BLaER1 treated with 17β-estradiol and CSF1 and Interleukin-3, amounts not matched to agents 10 nM and 100 nM (cell line): ENCODE results near the gene FADS2.

Experiments used
- H3K27ac ChIP-seq, 11 experiments: shearing (Covaris generic); formaldehyde crosslinking; 2 replicates each; pipeline ENCODE4 v1.8.1; 2022
- H3K27me3 ChIP-seq, 11 experiments: shearing (Covaris generic); formaldehyde crosslinking; 2 replicates each; pipeline ENCODE4 v1.8.1; 2022
- H3K36me3 ChIP-seq, 11 experiments: shearing (Covaris generic); formaldehyde crosslinking; 2 replicates each; pipeline ENCODE4 v1.8.1; 2022
- H3K4me1 ChIP-seq, 10 experiments: shearing (Covaris generic); formaldehyde crosslinking; 2 replicates each; pipeline ENCODE4 v1.8.1; 2022
- H3K4me2 ChIP-seq, 11 experiments: shearing (Covaris generic); formaldehyde crosslinking; 2 replicates each; pipeline ENCODE4 v1.8.1; 2022
- H3K4me3 ChIP-seq, 10 experiments: shearing (Covaris generic); formaldehyde crosslinking; 2 replicates each; pipeline ENCODE4 v1.8.1; 2022
- H3K9ac ChIP-seq, 11 experiments: shearing (Covaris generic); formaldehyde crosslinking; 2 replicates each; pipeline ENCODE4 v1.8.1; 2022
- H3K9me3 ChIP-seq, 11 experiments: shearing (Covaris generic); formaldehyde crosslinking; replicated peaks in 1 of 11; 2 replicates each; pipeline ENCODE4 v1.8.1; 2022
- H4K20me1 ChIP-seq, 11 experiments: shearing (Covaris generic); formaldehyde crosslinking; 2 replicates each; pipeline ENCODE4 v1.8.1; 2022
- Cebpa-rat ChIP-seq, 11 experiments: shearing (Covaris generic); IDR thresholded peaks; 2 replicates each; pipeline ENCODE4 v1.8.1; 2022

FADS2 gene

DNA sequence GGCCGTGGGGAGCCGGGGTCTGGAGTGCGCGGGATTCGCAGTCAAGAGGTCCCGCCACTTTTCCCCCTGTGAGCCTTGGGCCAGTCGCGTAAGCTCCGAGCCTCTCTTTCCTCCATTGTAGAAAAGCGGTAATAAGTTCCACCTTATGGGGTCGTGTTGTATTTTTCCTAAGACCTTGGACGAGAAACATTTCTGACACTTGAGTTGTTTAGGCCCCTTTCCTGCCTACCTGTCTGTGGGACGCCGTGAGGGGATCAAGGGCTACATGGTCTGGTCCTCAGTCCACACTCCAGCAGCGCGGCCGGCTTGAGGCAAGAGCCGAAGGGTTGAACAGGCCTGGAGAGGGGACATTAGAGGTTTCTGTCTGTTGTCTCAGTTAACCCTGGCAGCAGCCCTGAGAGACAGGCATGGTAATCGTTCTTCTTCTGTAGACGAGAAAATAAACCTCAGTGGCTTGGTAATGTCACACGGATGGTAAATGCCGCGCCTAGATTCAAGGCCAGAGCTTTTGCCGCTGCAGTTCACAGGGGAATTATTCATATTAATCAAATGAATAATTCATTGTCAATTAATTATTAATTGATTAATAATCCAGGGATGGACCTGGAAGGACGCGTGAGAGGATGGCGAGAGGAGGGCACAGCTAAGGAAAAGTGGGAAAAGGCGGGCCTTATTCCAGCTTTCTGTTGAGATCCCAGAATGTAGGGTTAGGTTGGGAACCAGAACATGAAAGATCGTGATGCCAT lies 34.8 kb upstream of the FADS2 start:
- TF ChIP-seq Cebpa-rat (IDR thresholded peaks at IDR 0.05), result no peak
- Histone ChIP-seq H3K9me3 (no peaks in the 10 kb centered on the region), H3K27me3 (no peaks in the 10 kb centered on the region), H3K4me3 (peak overlapping the region; percentile 76 to 89 (median 82)), H3K4me1 (peaks cover 35 to 59% (median 46%) of the 10 kb centered on the region in 10 experiments), H4K20me1 (peaks cover 10 to 41% (median 32%) of the 10 kb centered on the region in 11 experiments; a peak in 17 of 22 replicates), H3K4me2 (peak overlapping the region; percentile 82 to 99 (median 90)), H3K36me3 (peaks cover 36 to 67% (median 59%) of the 10 kb centered on the region in 11 experiments), H3K9ac (peak overlapping the region; percentile 96 to 100 (median 99)), H3K27ac (peak overlapping the region; percentile 98 to 100 (median 99))

GRCh38 chr11:61793829-61794204 lies 34.3 kb upstream of the FADS2 start:
- Histone ChIP-seq H3K4me1 (peaks cover 35 to 55% (median 45%) of the 10 kb centered on the region in 10 experiments), H3K9ac (peak overlapping the region; percentile 96 to 100 (median 99)), H3K4me3 (peak overlapping the region; percentile 76 to 89 (median 82)), H3K27ac (peak overlapping the region in 10 of 11 experiments; percentile 98 to 100 (median 99); a peak in 21 of 22 replicates), H3K4me2 (peak overlapping the region; percentile 82 to 99 (median 90)), H3K27me3 (no peaks in the 10 kb centered on the region), H3K36me3 (peaks cover 30 to 67% (median 59%) of the 10 kb centered on the region in 11 experiments), H3K9me3 (no peaks in the 10 kb centered on the region), H4K20me1 (peaks cover 6 to 40% (median 34%) of the 10 kb centered on the region in 11 experiments; a peak in 17 of 22 replicates)
- TF ChIP-seq Cebpa-rat (IDR thresholded peaks at IDR 0.05), result no peak

DNA sequence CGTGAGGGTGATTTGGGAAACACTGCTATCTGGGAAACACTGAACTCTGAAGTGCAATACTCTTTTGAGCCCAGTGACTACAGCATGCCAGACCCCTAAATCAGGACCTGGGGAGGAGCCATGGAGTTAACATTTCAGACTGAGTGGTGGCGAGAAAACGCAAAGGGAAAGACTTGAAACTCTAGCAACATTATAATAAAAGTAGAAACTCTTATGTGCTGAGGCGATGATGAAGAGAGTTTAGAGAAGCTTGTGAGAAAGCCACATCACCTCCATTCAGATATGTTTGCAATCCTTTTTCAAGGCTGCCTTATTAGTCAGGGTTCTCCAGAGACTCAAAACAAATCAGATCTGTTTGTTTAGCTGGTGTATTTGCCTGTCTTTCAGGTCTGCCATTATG lies 33.5 kb upstream of the FADS2 start:
- Histone ChIP-seq H3K9ac (peak overlapping the region; percentile 25 to 100 (median 98); a peak in 17 of 22 replicates), H3K4me1 (peaks cover 35 to 61% (median 48%) of the 10 kb centered on the region in 10 experiments), H3K27me3 (no peaks in the 10 kb centered on the region), H3K4me2 (peak overlapping the region in 10 of 11 experiments; percentile 82 to 99 (median 90); a peak in 21 of 22 replicates), H3K9me3 (no peaks in the 10 kb centered on the region), H3K27ac (peak overlapping the region in 3 of 11 experiments; percentile 5 to 100 (median 6); a peak in 3 of 22 replicates), H4K20me1 (peaks cover 0 to 48% (median 32%) of the 10 kb centered on the region in 11 experiments; a peak in 17 of 22 replicates), H3K4me3 (peak overlapping the region in 7 of 10 experiments; percentile 28 to 84 (median 82); a peak in 8 of 20 replicates), H3K36me3 (peaks cover 23 to 67% (median 59%) of the 10 kb centered on the region in 11 experiments)
- no peak for TF ChIP-seq Cebpa-rat (IDR thresholded peaks at IDR 0.05)

DNA sequence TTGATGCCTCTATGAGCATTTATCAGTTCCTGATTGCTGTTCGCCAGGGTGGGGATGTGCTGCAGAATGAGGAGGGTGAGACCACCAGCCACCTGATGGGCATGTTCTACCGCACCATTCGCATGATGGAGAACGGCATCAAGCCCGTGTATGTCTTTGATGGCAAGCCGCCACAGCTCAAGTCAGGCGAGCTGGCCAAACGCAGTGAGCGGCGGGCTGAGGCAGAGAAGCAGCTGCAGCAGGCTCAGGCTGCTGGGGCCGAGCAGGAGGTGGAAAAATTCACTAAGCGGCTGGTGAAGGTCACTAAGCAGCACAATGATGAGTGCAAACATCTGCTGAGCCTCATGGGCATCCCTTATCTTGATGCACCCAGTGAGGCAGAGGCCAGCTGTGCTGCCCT lies 32.6 kb upstream of the FADS2 start:
- Histone ChIP-seq H3K36me3 (peaks cover 14 to 67% (median 59%) of the 10 kb centered on the region in 11 experiments), H3K4me1 (peaks cover 35 to 68% (median 46%) of the 10 kb centered on the region in 10 experiments), H3K9me3 (no peaks in the 10 kb centered on the region), H3K27ac (0 out of 22 replicates have a peak overlapping the region, but pooled peaks of 1 of the 11 experiments have one; percentile 10), H3K4me2 (peak overlapping the region in 9 of 11 experiments; percentile 82 to 94 (median 90); a peak in 15 of 22 replicates), H3K4me3 (peak overlapping the region in 3 of 10 experiments; percentile 2 to 28 (median 8); a peak in 2 of 20 replicates), H4K20me1 (peaks cover 0 to 57% (median 34%) of the 10 kb centered on the region in 11 experiments; a peak in 14 of 22 replicates), H3K9ac (peak overlapping the region in 10 of 11 experiments; percentile 25 to 100 (median 98); a peak in 15 of 22 replicates), H3K27me3 (no peaks in the 10 kb centered on the region)
- TF ChIP-seq Cebpa-rat (IDR thresholded peaks at IDR 0.05), result no peak

DNA sequence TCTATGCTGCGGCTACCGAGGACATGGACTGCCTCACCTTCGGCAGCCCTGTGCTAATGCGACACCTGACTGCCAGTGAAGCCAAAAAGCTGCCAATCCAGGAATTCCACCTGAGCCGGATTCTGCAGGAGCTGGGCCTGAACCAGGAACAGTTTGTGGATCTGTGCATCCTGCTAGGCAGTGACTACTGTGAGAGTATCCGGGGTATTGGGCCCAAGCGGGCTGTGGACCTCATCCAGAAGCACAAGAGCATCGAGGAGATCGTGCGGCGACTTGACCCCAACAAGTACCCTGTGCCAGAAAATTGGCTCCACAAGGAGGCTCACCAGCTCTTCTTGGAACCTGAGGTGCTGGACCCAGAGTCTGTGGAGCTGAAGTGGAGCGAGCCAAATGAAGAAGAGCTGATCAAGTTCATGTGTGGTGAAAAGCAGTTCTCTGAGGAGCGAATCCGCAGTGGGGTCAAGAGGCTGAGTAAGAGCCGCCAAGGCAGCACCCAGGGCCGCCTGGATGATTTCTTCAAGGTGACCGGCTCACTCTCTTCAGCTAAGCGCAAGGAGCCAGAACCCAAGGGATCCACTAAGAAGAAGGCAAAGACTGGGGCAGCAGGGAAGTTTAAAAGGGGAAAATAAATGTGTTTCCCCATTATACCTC lies 32.1 kb upstream of the FADS2 start:
- Histone ChIP-seq H3K4me1 (peaks cover 33 to 63% (median 42%) of the 10 kb centered on the region in 10 experiments), H3K4me2 (peak overlapping the region in 9 of 11 experiments; percentile 82 to 94 (median 90); a peak in 12 of 22 replicates), H3K9ac (peak overlapping the region in 10 of 11 experiments; percentile 25 to 100 (median 98); a peak in 14 of 22 replicates), H3K27me3 (no peaks in the 10 kb centered on the region), H3K27ac (peak overlapping the region in 1 of 11 experiments; percentile 10; a peak in 1 of 22 replicates), H3K36me3 (peaks cover 11 to 67% (median 63%) of the 10 kb centered on the region in 11 experiments; a peak in 21 of 22 replicates), H3K9me3 (no peaks in the 10 kb centered on the region), H3K4me3 (peak overlapping the region in 1 of 10 experiments; percentile 8; a peak in 1 of 20 replicates), H4K20me1 (peaks cover 0 to 61% (median 34%) of the 10 kb centered on the region in 11 experiments; a peak in 14 of 22 replicates)
- no peak for TF ChIP-seq Cebpa-rat (IDR thresholded peaks at IDR 0.05)

GRCh38 chr11:61797263-61797944 lies 30.7 kb upstream of the FADS2 start:
- H3K4me2 ChIP-seq, result peak overlapping the region in 5 of 11 experiments; percentile 4 to 36 (median 9); a peak in 4 of 22 replicates
- TF ChIP-seq Cebpa-rat (IDR thresholded peaks at IDR 0.05), result no peak
- H3K4me1 ChIP-seq, result peaks cover 25 to 55% (median 33%) of the 10 kb centered on the region in 10 experiments
- H3K36me3 ChIP-seq, result peaks cover 24 to 80% (median 77%) of the 10 kb centered on the region in 11 experiments
- H4K20me1 ChIP-seq, result peaks cover 0 to 75% (median 34%) of the 10 kb centered on the region in 11 experiments; a peak in 14 of 22 replicates
- H3K27ac ChIP-seq, result peak overlapping the region in 4 of 11 experiments; percentile 12 to 69 (median 52); a peak in 7 of 22 replicates
- H3K9me3 ChIP-seq, result no peaks in the 10 kb centered on the region
- H3K27me3 ChIP-seq, result no peaks in the 10 kb centered on the region
- H3K4me3 ChIP-seq, result no peak overlapping the region
- peak overlapping the region in 9 of 11 experiments; percentile 7 to 34 (median 20); a peak in 13 of 22 replicates for H3K9ac ChIP-seq

- Histone ChIP-seq H3K4me1 (peaks cover 10 to 39% (median 19%) of the 10 kb centered on the region in 10 experiments), H4K20me1 (peaks cover 0 to 74% (median 45%) of the 10 kb centered on the region in 11 experiments; a peak in 15 of 22 replicates), H3K4me3 (no peak overlapping the region), H3K27me3 (no peaks in the 10 kb centered on the region), H3K36me3 (peaks cover 48 to 98% (median 96%) of the 10 kb centered on the region in 11 experiments), H3K4me2 (peak overlapping the region in 3 of 11 experiments; percentile 25 to 45 (median 36); a peak in 3 of 22 replicates), H3K27ac (peak overlapping the region in 4 of 11 experiments; percentile 32 to 69 (median 52); a peak in 5 of 22 replicates), H3K9ac (0 out of 22 replicates have a peak overlapping the region, but pooled peaks of 2 of the 11 experiments have one; percentile 14 to 18), H3K9me3 (no peaks in the 10 kb centered on the region)
- TF ChIP-seq Cebpa-rat (IDR thresholded peaks at IDR 0.05), result no peak
Measured at GRCh38 chr11:61799665-61800284, 28.3 kb upstream of the FADS2 start.
